Natural killer cell treated with Interleukin-12 subunit alpha and Interleukin-12 subunit beta and Interleukin-15 and Interleukin-18, amount 100 ng/mL, for 72 hours (primary cell): ENCODE measurements around the gene KCNS1. TPM values are rescaled to one million over a fixed set of nuclear protein-coding genes. Genes with fewer than 3 reads are reported as not detected.

Experiments
- ATAC-seq, 2 donors: fragments of 150-1000 bp; cut with Tn5 transposase in 1 of 2; sonication (Bioruptor Pico), chemical (Tn5 transposase) in 1 of 2; 2 replicates each; pipeline ENCODE4 v1.10.0; 2021
- DNase-seq: peaks from one replicate; pipeline ENCODE4 v3.0.0; 2022; ENCODE audit warnings: low spot score
- H3K27ac Mint-ChIP-seq, 2 donors: 1 replicate in 1 of 2; 2 replicates in 1 of 2; pipeline ENCODE4 v1.8.0; 2022; ENCODE audit warnings: mixed read lengths in 2 of 2, mild to moderate bottlenecking in 1 of 2, moderate library complexity in 1 of 2
- H3K27me3 Mint-ChIP-seq, 2 donors: 1 replicate in 1 of 2; 2 replicates in 1 of 2; pipeline ENCODE4 v1.8.0; 2022; ENCODE audit warnings: mixed read lengths in 2 of 2
- H3K36me3 Mint-ChIP-seq: one replicate; pipeline ENCODE4 v1.8.0; 2022; ENCODE audit warnings: mixed read lengths
- H3K4me1 Mint-ChIP-seq, 2 donors: 1 replicate in 1 of 2; 2 replicates in 1 of 2; pipeline ENCODE4 v1.8.0; 2022; ENCODE audit warnings: low read depth in 2 of 2, mixed read lengths in 2 of 2, mild to moderate bottlenecking in 1 of 2
- H3K4me3 Mint-ChIP-seq: one replicate; pipeline ENCODE4 v1.8.0; 2022; ENCODE audit warnings: mixed read lengths
- H3K9me3 Mint-ChIP-seq: 2 replicates; pipeline ENCODE4 v1.8.0; 2022; ENCODE audit warnings: mixed read lengths
- total RNA-seq, 2 donors: library from RNA; stranded (reverse); gene quantifications; one replicate each; pipeline ENCODE4 v1.2.3, GENCODE V29; 2022

The KCNS1 gene
- total RNA-seq, 2 donors from 2014 or later: 0.24 to 0.33 TPM

GRCh38 chr20:45098103-45098773 lies 2.7 kb downstream of the KCNS1 start:
- H3K27me3 Mint-ChIP-seq: peaks cover 26 to 38% of the 10 kb centered on the region in 2 donors
- no peak overlapping the region for H3K4me3 Mint-ChIP-seq
- H3K27ac Mint-ChIP-seq: no peak overlapping the region
- no peaks in the 10 kb centered on the region for H3K36me3 Mint-ChIP-seq
- ATAC-seq (peak in 1 of 2 donors; percentile 40), DNase-seq (no peak)
- H3K4me1 Mint-ChIP-seq: peaks cover 0 to 14% of the 10 kb centered on the region in 2 donors
- H3K9me3 Mint-ChIP-seq: no peaks in the 10 kb centered on the region

GRCh38 chr20:45097485-45098102 lies 3.3 kb downstream of the KCNS1 start:
- Mint-ChIP-seq H3K36me3 (no peaks in the 10 kb centered on the region), H3K9me3 (no peaks in the 10 kb centered on the region), H3K4me3 (no peak overlapping the region), H3K27me3 (peaks cover 26 to 32% of the 10 kb centered on the region in 2 donors), H3K27ac (no peak overlapping the region), H3K4me1 (peaks cover 0 to 14% of the 10 kb centered on the region in 2 donors)
- DNase-seq (no peak), ATAC-seq (peak; percentile 65 to 66)

GRCh38 chr20:45096781-45097180 lies 4.1 kb downstream of the KCNS1 start:
- Mint-ChIP-seq H3K9me3 (no peaks in the 10 kb centered on the region), H3K4me1 (peaks cover 0 to 14% of the 10 kb centered on the region in 2 donors), H3K36me3 (no peaks in the 10 kb centered on the region), H3K4me3 (no peak overlapping the region), H3K27me3 (peaks cover 26 to 27% of the 10 kb centered on the region in 2 donors), H3K27ac (no peak overlapping the region)
- DNase-seq (no peak), ATAC-seq (no peak)

GRCh38 chr20:45095805-45096238 lies 5.1 kb downstream of the KCNS1 start:
- peaks cover 0 to 17% of the 10 kb centered on the region in 2 donors for H3K4me1 Mint-ChIP-seq
- H3K36me3 Mint-ChIP-seq: no peaks in the 10 kb centered on the region
- ATAC-seq (peak in 1 of 2 donors; percentile 43), DNase-seq (peak; percentile 72)
- H3K27me3 Mint-ChIP-seq: peaks cover 21 to 22% of the 10 kb centered on the region in 2 donors
- no peak overlapping the region for H3K4me3 Mint-ChIP-seq
- H3K27ac Mint-ChIP-seq: no peak overlapping the region
- no peaks in the 10 kb centered on the region for H3K9me3 Mint-ChIP-seq

GRCh38 chr20:45094864-45095574 lies 5.9 kb downstream of the KCNS1 start:
- no peak for DNase-seq
- ATAC-seq: no peak
- H3K4me1 Mint-ChIP-seq: peaks cover 0 to 17% of the 10 kb centered on the region in 2 donors
- H3K27me3 Mint-ChIP-seq: peaks cover 13 to 16% of the 10 kb centered on the region in 2 donors
- H3K36me3 Mint-ChIP-seq: no peaks in the 10 kb centered on the region
- no peaks in the 10 kb centered on the region for H3K9me3 Mint-ChIP-seq
- H3K27ac Mint-ChIP-seq: peak overlapping the region in 1 of 2 donors; percentile 48
- H3K4me3 Mint-ChIP-seq: no peak overlapping the region

GRCh38 chr20:45094201-45094600 lies 6.7 kb downstream of the KCNS1 start:
- Mint-ChIP-seq H3K4me1 (peaks cover 0 to 17% of the 10 kb centered on the region in 2 donors), H3K4me3 (no peak overlapping the region), H3K27ac (peak overlapping the region in 1 of 2 donors; percentile 67), H3K9me3 (no peaks in the 10 kb centered on the region), H3K36me3 (no peaks in the 10 kb centered on the region), H3K27me3 (peaks cover 5 to 11% of the 10 kb centered on the region in 2 donors)
- DNase-seq (no peak), ATAC-seq (no peak)

GRCh38 chr20:45092898-45093297 lies 8.0 kb downstream of the KCNS1 start:
- no peaks in the 10 kb centered on the region for H3K9me3 Mint-ChIP-seq
- H3K27me3 Mint-ChIP-seq: peaks cover 0 to 7% of the 10 kb centered on the region in 2 donors
- H3K27ac Mint-ChIP-seq: peak overlapping the region in 1 of 2 donors; percentile 67
- no peak for DNase-seq
- H3K4me1 Mint-ChIP-seq: peaks cover 3 to 18% of the 10 kb centered on the region in 2 donors
- no peaks in the 10 kb centered on the region for H3K36me3 Mint-ChIP-seq
- no peak overlapping the region for H3K4me3 Mint-ChIP-seq
- no peak for ATAC-seq

- Mint-ChIP-seq H3K36me3 (peaks cover 6% of the 10 kb centered on the region), H3K9me3 (no peaks in the 10 kb centered on the region), H3K4me1 (peaks cover 10 to 28% of the 10 kb centered on the region in 2 donors), H3K27ac (peak overlapping the region; percentile 14 to 42), H3K27me3 (no peaks in the 10 kb centered on the region), H3K4me3 (no peak overlapping the region)
- ATAC-seq (no peak), DNase-seq (no peak)
Observed at GRCh38 chr20:45091366-45091765, 9.6 kb downstream of the KCNS1 start.

- no peaks in the 10 kb centered on the region for H3K9me3 Mint-ChIP-seq
- DNase-seq (no peak), ATAC-seq (no peak)
- no peak overlapping the region for H3K4me3 Mint-ChIP-seq
- peaks cover 6% of the 10 kb centered on the region for H3K36me3 Mint-ChIP-seq
- peak overlapping the region; percentile 14 to 42 for H3K27ac Mint-ChIP-seq
- peaks cover 12 to 33% of the 10 kb centered on the region in 2 donors for H3K4me1 Mint-ChIP-seq
- H3K27me3 Mint-ChIP-seq: no peaks in the 10 kb centered on the region
Observed at GRCh38 chr20:45090481-45090880, 10.4 kb downstream of the KCNS1 start.

- DNase-seq: no peak
- Mint-ChIP-seq H3K4me3 (no peak overlapping the region), H3K27ac (peak overlapping the region in 1 of 2 donors; percentile 35), H3K4me1 (peaks cover 17 to 45% of the 10 kb centered on the region in 2 donors), H3K9me3 (no peaks in the 10 kb centered on the region), H3K36me3 (peaks cover 11% of the 10 kb centered on the region), H3K27me3 (no peaks in the 10 kb centered on the region)
- ATAC-seq: no peak
Observed at GRCh38 chr20:45088247-45088646, 12.7 kb downstream of the KCNS1 start.

- Mint-ChIP-seq H3K27ac (peak overlapping the region in 1 of 2 donors; percentile 35), H3K9me3 (no peaks in the 10 kb centered on the region), H3K4me1 (peaks cover 19 to 47% of the 10 kb centered on the region in 2 donors), H3K4me3 (no peak overlapping the region), H3K27me3 (no peaks in the 10 kb centered on the region), H3K36me3 (peaks cover 15% of the 10 kb centered on the region)
- DNase-seq (no peak), ATAC-seq (no peak)
Observed at GRCh38 chr20:45087814-45088213, 13.1 kb downstream of the KCNS1 start.

- no peak overlapping the region for H3K4me3 Mint-ChIP-seq
Observed at GRCh38 chr20:45087097-45087790, 13.7 kb downstream of the KCNS1 start.

GRCh38 chr20:45085867-45086266 lies 15.1 kb downstream of the KCNS1 start:
- H3K4me3 Mint-ChIP-seq: no peak overlapping the region
- no peaks in the 10 kb centered on the region for H3K27me3 Mint-ChIP-seq
- ATAC-seq (no peak), DNase-seq (no peak)
- peaks cover 28% of the 10 kb centered on the region for H3K36me3 Mint-ChIP-seq
- peak overlapping the region; percentile 50 to 57 for H3K27ac Mint-ChIP-seq
- peaks cover 26 to 48% of the 10 kb centered on the region in 2 donors for H3K4me1 Mint-ChIP-seq
- H3K9me3 Mint-ChIP-seq: no peaks in the 10 kb centered on the region

More at GRCh38 chr20:45087097-45087790, 13.7 kb downstream of the KCNS1 start:
- DNase-seq (no peak), ATAC-seq (no peak)
- Mint-ChIP-seq H3K9me3 (no peaks in the 10 kb centered on the region), H3K4me1 (peaks cover 22 to 49% of the 10 kb centered on the region in 2 donors), H3K27ac (peak overlapping the region in 1 of 2 donors; percentile 35), H3K36me3 (peaks cover 19% of the 10 kb centered on the region), H3K27me3 (no peaks in the 10 kb centered on the region)
